CD4-positive, alpha-beta T cell treated with Interleukin-17A for 1 hour (primary cell): ENCODE results near the gene EEFSEC.

Source experiments
- DNase-seq: peaks from one replicate; pipeline ENCODE4 v3.0.0-alpha.2; 2020

The EEFSEC gene

DNA sequence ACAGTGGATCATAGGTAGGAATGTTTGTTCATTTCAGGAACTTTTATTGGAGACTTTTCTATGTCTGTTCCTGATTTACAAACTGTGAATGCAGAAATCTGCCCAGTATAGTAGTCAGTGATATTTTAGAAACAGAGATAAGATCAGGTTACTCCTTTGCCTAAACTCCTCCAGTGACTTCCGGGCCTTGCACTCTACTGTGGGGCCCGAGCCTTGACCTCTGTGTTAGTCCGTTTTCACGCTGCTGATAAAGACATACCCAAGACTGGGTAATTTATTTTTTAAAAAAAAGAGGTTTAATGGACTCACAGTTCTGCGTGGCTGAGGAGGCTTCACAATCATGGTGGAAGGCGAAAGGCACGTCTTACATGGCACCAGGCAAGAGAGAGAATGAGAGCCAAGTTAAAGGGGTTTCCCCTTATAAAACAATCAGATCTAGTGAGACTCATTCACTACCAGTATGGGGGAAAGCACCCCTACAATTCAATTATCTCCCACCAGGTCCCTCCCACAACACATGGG is 186.3 kb downstream of the EEFSEC start:
- DNase-seq, result no peak

DNA sequence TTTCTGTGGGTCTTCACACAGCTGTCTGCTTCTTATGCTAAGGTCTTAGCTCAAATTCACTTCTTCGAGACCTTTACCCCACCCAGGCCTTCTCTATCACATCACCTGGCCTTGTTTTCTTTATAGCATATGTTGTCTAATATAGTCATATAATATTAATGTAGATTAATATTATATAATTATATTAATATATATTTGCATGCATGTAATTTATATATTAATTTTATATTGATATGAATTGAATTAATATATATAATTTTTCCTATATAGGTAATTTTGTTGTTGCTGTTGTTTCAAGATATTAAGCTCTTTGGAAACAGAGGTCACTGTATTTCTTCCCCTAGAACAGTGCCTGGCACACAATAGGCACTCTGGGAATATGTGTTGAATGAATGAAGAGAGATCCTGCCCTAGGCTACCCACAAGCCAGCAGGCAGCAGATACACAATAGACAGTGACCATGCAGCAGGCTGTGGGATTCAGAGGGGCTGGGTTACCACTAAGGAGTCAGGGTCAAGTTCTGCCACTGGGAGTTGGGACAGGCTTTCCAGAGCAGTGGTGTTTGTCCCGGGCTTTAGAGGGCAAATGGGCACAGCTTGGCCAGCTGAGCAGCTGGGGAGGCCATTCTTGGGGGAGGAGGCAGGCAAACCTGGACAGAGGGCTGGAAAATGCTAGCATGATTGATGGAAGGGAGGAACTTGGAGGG is 187.1 kb downstream of the EEFSEC start:
- DNase-seq, result no peak

DNA sequence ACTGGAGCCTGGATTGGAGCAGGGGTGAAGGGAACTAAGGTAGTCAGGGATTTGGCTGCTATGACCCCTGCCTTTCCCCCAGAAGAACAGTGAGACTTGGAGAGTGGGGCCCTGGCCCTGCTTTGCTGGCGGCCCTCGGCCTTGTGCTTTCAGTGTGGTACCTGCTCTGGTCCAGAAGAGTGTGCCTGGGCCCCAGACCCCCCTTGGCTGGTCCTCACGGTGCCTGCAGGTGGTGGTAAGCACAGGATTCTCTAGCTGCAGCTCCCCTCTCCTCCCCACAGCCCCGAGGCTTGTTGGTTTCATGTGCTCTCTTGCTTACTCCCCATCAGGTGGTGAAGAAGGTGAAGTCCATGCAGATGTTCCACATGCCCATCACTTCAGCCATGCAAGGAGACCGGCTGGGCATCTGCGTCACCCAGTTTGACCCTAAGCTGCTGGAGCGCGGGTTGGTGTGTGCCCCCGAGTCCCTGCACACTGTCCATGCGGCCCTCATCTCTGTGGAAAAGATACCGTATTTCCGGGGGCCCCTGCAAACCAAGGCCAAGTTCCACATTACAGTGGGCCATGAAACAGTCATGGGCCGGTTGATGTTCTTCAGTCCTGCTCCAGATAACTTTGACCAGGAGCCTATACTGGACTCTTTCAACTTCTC is 187.7 kb downstream of the EEFSEC start:
- DNase-seq, result no peak

DNA sequence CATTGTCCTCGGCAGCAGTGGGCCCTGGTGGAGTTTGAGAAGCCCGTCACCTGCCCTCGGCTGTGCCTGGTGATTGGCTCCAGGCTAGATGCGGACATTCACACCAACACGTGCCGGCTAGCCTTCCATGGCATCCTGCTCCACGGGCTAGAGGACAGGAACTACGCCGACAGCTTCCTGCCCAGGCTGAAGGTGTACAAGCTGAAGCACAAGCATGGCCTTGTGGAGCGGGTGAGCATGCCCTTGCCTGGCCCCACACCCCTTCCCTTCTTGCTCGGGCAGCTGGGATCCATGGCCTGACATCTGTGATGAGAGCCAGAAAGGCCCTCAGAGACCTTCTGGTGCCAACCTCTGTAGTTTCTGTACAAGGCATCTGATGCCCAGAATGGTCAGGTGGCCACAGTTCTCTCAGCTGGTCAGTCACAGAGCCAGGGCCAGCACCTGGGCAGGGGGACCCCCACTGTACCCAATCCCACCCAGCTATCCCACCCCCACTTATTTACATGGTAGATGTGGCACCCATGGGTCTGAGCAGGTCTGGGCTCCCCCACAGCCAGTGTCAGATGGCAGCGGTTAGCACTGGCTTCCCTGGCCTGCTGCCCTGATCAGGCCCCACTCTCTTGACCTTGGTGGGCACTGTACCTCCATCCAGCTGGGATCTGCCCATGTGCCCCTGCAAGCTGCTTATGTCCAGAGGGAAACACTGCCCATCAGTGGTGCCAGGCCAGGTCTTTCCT is 188.5 kb downstream of the EEFSEC start:
- no peak for DNase-seq

DNA sequence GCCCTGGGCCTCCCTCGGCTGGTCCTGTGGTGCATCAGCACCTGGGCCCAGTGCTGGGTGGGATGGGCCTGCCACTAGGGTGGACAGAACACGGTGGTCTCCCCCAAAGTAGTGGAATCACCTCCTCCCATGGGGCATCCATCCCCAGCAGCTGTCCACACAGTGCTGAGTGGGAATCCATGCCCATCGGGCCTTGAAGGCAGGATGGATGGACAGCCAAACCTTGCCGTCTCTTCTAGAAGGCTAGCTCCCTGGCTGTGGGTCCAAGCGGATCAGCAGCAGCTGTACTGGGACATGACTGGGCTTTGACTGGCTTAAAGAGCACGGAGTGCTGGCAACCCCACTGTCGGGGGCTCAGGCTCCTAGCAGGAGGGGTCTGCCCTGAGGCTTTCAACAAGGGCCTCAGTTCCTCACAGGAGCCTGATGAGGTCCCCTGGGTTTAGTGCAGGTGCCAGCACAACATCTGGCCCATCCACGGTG is 189.5 kb downstream of the EEFSEC start:
- no peak for DNase-seq

DNA sequence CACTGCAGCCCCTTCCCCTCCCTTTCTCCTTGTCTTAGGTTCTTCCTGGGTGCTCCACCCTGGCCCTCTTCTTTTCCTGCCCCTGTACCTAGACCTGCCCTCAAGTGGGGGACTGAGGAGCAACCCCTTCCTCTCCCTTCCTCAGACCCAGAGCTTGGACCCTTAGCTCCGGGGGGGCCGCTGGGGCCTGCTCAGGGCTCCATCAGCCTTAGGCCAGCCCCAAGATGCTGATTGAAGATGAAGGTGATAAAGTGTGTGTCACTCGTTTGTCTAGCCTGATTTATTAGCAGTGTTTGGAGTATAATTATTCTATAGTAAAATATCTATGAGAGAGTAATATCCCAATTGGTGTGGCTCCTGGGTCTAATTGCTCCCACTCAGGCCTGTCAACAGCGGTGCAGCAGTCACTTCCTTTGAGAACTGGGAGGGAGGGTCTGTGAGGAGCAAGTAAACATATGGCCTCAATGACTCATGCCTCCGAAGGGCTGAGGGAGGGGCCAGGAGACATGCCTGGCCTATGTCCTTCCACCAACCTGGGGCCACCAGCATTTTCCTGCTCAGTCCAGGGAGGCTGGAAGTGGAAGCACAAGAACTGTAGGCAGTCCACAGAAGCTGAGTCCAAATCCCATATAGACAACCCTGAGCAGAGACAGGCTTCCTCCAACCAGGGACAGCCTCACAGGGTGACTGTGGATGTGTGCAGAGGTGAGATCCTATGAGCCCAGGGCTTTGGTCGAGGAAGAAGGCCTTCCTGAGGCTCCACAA is 190.2 kb downstream of the EEFSEC start:
- no peak for DNase-seq

GRCh38 chr3:128344052-128344735 is 190.9 kb downstream of the EEFSEC start:
- DNase-seq, result no peak

DNA sequence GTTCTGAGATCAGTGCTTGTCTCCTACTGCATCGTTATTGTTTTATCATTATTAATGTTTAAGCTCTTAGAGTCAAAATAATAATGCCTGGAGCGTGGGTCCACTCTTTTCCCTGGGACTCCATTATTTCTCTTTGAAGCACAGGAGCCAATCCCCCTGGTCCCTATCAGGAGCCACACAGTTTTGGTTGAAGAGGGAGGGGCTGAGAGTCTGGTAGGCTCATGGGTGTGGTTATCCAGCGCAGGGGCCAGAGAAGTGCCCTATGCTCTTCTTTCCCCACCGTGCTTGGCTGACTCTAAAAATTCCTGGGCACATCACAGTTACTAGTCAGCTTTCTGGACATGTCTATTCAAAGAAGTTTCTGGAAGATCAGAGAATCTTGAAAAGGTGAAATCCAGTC is 191.9 kb downstream of the EEFSEC start:
- DNase-seq, result no peak

DNA sequence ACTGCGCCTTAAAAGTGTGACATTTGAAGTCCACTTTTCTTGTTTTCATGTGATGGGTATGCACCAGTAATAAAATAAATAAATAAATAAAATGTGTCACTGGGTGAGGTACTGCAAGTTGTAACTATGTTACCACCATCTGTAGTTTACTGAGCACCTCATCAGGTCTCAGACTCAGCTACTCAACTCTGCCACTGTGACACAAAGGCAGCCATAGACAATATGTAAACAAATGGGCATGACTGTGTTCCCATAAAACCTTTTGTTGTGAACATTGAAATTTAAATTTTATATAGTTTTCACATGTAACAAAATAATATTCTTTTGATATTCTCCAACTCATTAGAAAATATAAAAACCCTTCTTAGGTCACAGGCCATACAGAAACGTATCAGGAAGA is 193.3 kb downstream of the EEFSEC start:
- no peak for DNase-seq

DNA sequence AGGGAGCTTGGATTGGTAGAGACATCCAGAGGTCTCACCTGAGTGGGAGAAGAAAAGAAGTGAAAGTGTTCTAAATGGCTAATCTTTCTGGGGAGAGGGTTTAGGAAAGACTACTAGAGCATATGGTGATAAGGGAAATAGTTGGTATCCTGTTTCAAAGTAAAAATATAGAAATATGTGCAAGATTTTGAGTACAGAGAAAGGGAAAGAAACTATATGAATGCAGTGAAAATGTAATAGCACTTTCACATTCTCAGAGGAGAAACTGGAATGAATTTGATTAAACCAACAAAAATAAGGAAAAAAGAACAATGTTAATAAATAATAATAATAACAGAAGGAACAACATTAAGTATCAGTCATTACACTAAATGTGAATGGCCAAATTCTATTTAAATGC is 194.0 kb downstream of the EEFSEC start:
- no peak for DNase-seq

DNA sequence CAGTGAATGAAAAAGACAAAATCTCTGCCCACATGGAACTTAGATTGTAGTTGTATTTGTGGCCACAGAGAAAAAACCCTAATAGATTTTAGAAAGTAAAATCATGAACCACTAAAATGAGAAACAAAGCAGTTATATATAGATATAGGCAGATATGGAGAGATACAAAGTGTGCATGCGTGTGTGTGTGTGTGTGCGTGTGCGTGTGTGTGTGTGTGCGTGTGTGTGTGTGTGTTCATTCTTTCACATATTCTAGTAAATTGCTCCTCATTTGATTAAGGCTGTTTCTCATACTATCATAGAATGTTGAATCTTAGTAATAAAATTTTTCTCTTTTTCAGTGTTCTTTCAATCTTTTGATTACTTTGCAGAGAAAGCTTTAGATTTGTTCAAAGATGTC is 194.8 kb downstream of the EEFSEC start:
- DNase-seq, result no peak

- no peak for DNase-seq
These were observed 195.7 kb downstream of the EEFSEC start for GRCh38 chr3:128348805-128349531.

- no peak for DNase-seq
These were observed 196.8 kb downstream of the EEFSEC start for GRCh38 chr3:128349963-128350599.

DNA sequence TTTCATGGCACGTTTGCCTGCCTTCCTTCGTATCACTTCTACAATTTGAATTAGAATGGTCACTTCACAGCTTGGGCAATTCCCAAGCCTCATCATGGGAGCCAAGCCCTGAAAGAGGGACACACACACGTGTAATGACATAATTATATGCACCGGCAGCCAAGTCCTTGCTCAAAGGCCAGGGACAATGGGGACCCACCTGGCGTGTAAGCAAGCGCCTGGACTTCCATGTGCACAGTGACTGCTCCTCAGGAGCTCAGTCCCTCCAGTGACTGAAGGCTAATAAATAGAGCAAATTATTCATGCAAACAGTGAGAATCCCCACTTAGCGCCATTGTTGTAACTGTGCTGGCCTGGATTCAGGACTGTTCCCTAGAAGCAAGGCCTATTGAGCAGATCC is 198.3 kb downstream of the EEFSEC start:
- no peak for DNase-seq

GRCh38 chr3:128352326-128352725 is 199.0 kb downstream of the EEFSEC start:
- no peak for DNase-seq

- no peak for DNase-seq
These were observed 200.2 kb downstream of the EEFSEC start for GRCh38 chr3:128353361-128353965.

DNA sequence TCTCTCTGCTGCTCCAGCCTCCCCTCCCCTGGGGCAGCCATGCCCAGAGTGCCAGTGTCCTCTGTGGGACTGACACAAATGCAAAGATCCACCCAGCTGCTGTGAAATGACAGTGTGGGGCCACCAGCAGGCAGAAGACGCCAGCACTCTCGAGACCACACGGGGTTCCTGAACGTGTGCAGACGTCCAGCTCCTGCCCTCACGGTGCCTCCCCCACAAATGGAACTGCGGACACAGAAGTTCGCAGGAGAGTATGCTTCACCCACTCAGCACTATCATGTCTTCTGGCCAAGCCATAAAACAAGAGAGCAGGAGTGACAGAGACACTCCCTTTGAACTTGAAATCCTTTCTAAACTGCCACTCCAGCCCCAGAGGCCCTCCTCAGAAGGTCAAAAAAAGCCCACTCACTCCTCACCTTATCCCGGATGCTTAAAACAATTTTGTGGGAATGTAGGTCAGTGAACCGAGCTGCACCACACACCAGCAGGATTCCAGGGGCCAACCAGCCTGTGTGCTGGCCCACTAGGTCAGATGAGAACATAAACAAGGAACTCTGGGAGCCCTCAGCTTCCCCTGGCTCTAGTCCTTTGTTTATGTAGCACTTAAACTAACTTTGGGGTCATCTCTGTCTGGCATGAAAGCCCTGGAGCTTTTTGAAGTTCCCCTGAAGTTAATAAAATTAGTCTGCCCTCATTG is 200.9 kb downstream of the EEFSEC start:
- DNase-seq, result no peak

GRCh38 chr3:128354788-128355542 is 201.7 kb downstream of the EEFSEC start:
- no peak for DNase-seq

- DNase-seq, result no peak
These were observed 202.2 kb downstream of the EEFSEC start for GRCh38 chr3:128355543-128355919.
